HG03520 (cell line): ENCODE measurements around the gene WDR27.
"Not testable (repeated sequence)": the region's sequence is repeated elsewhere in the genome, so short reads cannot be mapped to it uniquely, and the experiment has no call there.

ENCODE experiments used
- ATAC-seq: cut with Tn5 transposase; IDR thresholded peaks from one replicate; pipeline ENCODE4 v1.9.1; 2021; ENCODE audit warnings: mild to moderate bottlenecking, moderate library complexity; ENCODE audit not compliant: unreplicated experiment

WDR27 gene

DNA sequence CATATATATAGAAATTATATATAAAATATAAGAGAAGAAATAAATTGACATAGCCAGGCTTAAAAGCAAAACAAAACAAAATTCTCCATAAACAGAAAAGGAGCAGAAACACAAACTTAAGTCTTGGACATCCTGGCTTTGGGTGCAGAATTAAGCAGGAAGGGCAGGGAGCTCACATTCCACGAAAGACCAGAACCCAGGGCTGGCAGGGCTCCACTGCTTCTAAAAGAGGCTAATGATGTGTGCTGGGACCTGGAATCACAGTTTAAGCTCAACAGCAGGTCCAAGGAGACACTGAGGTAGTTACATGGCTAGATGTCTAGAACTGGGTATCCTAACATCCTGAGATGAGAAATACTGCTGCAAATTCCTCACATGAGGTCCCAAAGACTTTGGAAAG lies 210.3 kb downstream of the WDR27 start:
- no peak for ATAC-seq

DNA sequence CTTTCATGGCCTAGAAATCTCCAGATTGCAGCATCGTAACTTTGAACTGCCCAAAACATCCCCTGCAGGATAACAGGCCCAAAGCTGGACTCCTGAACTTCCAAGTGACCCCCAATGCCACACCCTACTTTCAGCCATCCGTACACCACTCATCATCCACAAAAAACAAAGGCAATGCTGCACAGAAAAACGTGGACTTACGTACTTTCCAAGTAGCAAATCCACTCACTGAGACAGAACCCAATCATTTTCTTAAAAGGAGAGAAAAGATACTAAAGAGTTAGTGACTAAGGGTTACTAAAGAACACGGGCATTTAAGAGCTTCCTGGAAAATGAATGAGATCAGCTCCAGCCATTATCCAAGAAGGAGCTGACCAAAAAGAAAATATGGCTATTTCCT lies 211.0 kb downstream of the WDR27 start:
- no peak for ATAC-seq

DNA sequence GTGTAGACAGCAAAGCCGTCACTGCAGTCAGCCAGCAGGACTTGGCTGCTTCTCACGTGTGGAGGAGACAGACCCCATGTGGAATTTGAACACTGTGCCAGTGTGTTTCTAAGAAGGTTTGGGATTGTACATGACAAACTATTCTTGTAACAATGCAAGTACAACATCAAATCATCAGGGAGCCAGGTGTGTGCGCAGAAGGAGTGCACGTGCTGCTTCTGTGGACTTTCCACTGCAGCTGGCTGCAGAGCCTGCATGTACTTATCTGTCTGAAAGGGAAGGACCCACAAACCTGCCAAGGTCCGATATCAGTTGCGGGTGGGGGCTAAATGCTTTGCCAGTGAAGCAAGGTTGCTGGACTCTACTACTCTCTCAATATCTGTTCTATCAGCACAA lies 211.6 kb downstream of the WDR27 start:
- no peak for ATAC-seq

DNA sequence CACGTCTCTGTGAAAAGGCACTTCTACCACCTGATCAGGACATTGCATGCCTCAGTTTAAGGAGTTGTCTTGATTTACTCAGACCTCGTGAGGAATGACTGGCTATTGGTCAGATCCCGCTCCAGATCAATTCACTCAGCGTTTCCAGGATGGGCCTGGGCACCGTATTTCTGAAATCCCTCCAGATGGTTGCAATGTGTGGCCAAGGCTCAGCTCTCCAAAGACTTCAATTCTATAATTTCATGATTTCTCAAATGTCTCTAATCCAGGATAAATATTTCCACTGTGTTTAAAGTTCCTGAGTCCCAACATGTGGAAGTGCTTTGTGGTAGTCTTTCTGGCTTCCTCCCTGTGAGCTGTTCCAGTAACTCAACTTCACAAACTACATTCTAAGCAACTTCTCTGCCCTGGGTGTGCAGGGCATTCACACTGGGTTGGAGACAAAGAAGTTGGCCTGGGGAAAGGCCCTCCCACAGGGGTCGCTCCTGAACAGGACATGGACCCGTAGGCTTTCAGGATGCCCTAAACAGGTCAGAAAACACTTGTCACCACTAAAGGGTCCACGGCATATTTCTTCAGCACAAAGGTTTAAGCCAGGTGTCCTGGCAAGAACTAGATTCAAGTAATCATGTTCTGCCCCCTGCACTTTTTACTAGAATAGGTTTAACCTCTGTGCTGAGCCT lies 212.1 kb downstream of the WDR27 start:
- no peak for ATAC-seq

- no peak for ATAC-seq
These were observed 214.0 kb downstream of the WDR27 start for GRCh38 chr6:169487579-169488436.

GRCh38 chr6:169479783-169480495 lies 221.9 kb downstream of the WDR27 start:
- no peak for ATAC-seq

- ATAC-seq, result no peak
These were observed 227.5 kb downstream of the WDR27 start for GRCh38 chr6:169474362-169474761.

DNA sequence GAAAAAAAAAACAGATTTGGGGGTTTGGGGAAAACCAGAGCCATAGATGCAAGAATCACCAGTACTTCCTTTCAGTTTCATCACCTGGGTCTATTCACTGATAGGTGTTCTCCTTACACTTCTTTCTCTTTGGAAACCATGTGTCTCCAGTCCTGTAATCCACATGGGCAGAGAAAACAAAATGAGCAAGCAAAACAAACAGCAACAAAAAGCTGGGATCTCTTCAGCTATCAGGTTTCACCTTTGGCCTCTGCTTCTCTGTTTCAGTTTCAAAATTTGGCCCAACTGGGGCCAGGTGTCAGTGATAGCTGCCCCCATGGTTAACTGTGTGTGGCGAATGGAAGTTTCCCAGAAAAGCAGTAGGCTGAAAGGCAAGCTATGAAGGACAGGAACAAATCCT lies 228.2 kb downstream of the WDR27 start:
- peak; percentile 85 for ATAC-seq

- no peak for ATAC-seq
These were observed 228.9 kb downstream of the WDR27 start for GRCh38 chr6:169472786-169473416.

- no peak for ATAC-seq
These were observed 231.0 kb downstream of the WDR27 start for GRCh38 chr6:169470790-169471189.

- no peak for ATAC-seq
These were observed 232.8 kb downstream of the WDR27 start for GRCh38 chr6:169469028-169469427.

- not testable (repeated sequence) for ATAC-seq
These were observed 234.1 kb downstream of the WDR27 start for GRCh38 chr6:169467755-169468154.

- not testable (repeated sequence) for ATAC-seq
These were observed 235.6 kb downstream of the WDR27 start for GRCh38 chr6:169466256-169466655.

DNA sequence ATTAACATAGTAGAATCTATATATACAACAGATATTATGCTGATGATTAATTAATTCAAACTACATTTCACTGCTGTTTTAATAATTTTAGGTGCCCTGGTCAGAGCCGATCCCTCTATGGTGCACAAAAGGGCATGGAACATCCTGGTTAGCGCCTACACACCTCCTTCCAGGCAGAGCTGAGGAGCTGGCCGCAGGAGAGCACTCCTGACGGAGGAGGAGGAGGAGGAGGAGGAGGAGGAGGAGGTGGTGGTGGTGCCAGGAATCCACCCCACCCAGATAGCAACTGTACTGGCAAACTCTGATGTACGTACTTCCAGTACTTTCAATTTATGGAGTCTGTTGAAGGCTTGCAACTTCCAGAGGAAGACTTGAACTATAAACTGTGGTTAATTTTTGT lies 244.1 kb downstream of the WDR27 start:
- ATAC-seq, result no peak

- ATAC-seq, result no peak
These were observed 245.0 kb downstream of the WDR27 start for GRCh38 chr6:169456840-169457239.

- ATAC-seq, result no peak
These were observed 246.4 kb downstream of the WDR27 start for GRCh38 chr6:169455470-169455869.

GRCh38 chr6:169454872-169455204 lies 247.0 kb downstream of the WDR27 start:
- ATAC-seq, result no peak

DNA sequence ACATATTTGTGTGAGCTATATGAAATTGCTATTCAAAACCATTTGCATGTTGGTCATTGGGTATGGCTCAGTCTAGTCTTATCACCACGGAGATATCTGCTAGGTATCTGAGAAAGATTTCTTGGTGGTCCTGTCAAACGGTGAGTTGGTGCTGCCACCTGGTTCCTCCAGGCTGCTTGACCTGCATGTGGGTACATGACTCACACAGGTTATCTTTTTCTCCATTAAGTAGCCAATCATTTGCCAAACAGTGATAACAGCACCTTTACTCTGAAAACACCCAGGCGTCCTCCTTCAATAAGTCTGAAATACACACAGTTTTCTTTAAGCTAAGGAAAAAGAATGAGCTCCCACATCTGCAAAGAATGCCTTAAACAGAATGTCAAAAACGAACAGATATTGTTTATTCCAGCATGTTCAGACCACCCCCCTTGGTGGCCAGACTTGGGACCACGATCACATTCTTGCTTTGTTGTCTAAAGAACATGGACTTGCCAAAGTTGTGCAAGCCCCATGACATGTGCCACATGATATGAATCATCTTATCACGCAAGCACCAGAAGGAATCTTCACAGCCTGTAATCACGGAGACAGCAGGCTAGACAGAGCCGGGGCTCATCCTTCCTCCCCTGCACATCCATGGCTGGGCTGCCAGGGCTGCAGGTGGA lies 247.5 kb downstream of the WDR27 start:
- no peak for ATAC-seq

GRCh38 chr6:169452869-169453620 lies 248.8 kb downstream of the WDR27 start:
- ATAC-seq, result no peak
